Uterus (tissue), 2 donors: Measurements from ENCODE around the gene MYOM3.

Experiments
- CTCF ChIP-seq, 4 experiments: fragments of 200-600 bp in 2 of 4; fragments of 450-650 bp in 2 of 4; sonication (generic) in 2 of 4; IDR thresholded peaks; one replicate each; pipeline ENCODE4 v1.5.1; 2016 to 2019; ENCODE audit warnings: antibody characterized with exemption in 4 of 4, mild to moderate bottlenecking in 2 of 4, moderate library complexity in 1 of 4
- POLR2A ChIP-seq, 2 donors: fragments of 450-650 bp; IDR thresholded peaks; one replicate each; pipeline ENCODE4 v1.6.1; 2016; ENCODE audit warnings: antibody characterized with exemption in 2 of 2, mild to moderate bottlenecking in 1 of 2, moderate library complexity in 1 of 2

- TF ChIP-seq CTCF (IDR thresholded peaks at IDR 0.05), result no peak
- TF ChIP-seq POLR2A (IDR thresholded peaks at IDR 0.05), result no peak
Observed at GRCh38 chr1:24021403-24022266, 90.3 kb downstream of the MYOM3 start.
